Measurements from ENCODE around the gene ZDHHC24.

GRCh38 chr11:66484806-66485380 lies 61.0 kb downstream of the ZDHHC24 start:
- no peak for TF ChIP-seq REST (IDR thresholded peaks at IDR 0.05; ENCODE audit: low read depth)
- no peak for TF ChIP-seq ZFX (IDR thresholded peaks at IDR 0.05)
- no peak for TF ChIP-seq CTCF (IDR thresholded peaks at IDR 0.05 in 2 of 3, conservative IDR thresholded peaks at IDR 0.05 in 1 of 3; ENCODE audit: borderline replicate concordance in 1 of 3, insufficient read depth in 1 of 3, low read depth in 2 of 3, low read length in 2 of 3)
- TF ChIP-seq CBX3 (IDR thresholded peaks at IDR 0.05; ENCODE audit: low read depth) = no peak
- no peak for TF ChIP-seq SP1 (IDR thresholded peaks at IDR 0.05; ENCODE audit: low read depth)
- no peak for TF ChIP-seq POLR2AphosphoS5 (IDR thresholded peaks at IDR 0.05; ENCODE audit: low read depth, low read length)
- TF ChIP-seq, protein P1, sequence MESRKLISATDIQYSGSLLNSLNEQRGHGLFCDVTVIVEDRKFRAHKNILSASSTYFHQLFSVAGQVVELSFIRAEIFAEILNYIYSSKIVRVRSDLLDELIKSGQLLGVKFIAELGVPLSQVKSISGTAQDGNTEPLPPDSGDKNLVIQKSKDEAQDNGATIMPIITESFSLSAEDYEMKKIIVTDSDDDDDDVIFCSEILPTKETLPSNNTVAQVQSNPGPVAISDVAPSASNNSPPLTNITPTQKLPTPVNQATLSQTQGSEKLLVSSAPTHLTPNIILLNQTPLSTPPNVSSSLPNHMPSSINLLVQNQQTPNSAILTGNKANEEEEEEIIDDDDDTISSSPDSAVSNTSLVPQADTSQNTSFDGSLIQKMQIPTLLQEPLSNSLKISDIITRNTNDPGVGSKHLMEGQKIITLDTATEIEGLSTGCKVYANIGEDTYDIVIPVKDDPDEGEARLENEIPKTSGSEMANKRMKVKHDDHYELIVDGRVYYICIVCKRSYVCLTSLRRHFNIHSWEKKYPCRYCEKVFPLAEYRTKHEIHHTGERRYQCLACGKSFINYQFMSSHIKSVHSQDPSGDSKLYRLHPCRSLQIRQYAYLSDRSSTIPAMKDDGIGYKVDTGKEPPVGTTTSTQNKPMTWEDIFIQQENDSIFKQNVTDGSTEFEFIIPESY (IDR thresholded peaks at IDR 0.05; ENCODE audit: extremely low read depth, insufficient replicate concordance, low read length) = no peak
- no peak for TF ChIP-seq SIN3A (IDR thresholded peaks at IDR 0.05; ENCODE audit: low read depth)
- no peak for TF ChIP-seq JUND (IDR thresholded peaks at IDR 0.05)
- no peak for TF ChIP-seq EZH2phosphoT487 (IDR thresholded peaks at IDR 0.05; ENCODE audit: borderline replicate concordance)
- TF ChIP-seq EZH2 (IDR thresholded peaks at IDR 0.05) = no peak

Data from HCT116 (cell line).